ENCODE results near the gene PROSER3.

Gene PROSER3

GRCh38 chr19:35738021-35738886 is 19.7 kb upstream of the PROSER3 start:
- no peak for DNase-seq (ENCODE audit: low read depth, low spot score)

GRCh38 chr19:35738887-35739229 is 19.1 kb upstream of the PROSER3 start:
- no peak for DNase-seq (ENCODE audit: low read depth, low spot score)

- DNase-seq (ENCODE audit: low read depth, low spot score) = no peak
Observed at GRCh38 chr19:35739275-35740107, 18.5 kb upstream of the PROSER3 start.

GRCh38 chr19:35740108-35740422 is 17.9 kb upstream of the PROSER3 start:
- DNase-seq (ENCODE audit: low read depth, low spot score) = no peak

GRCh38 chr19:35740423-35741202 is 17.4 kb upstream of the PROSER3 start:
- DNase-seq (ENCODE audit: low read depth, low spot score) = no peak

GRCh38 chr19:35741203-35741515 is 16.8 kb upstream of the PROSER3 start:
- no peak for DNase-seq (ENCODE audit: low read depth, low spot score)

GRCh38 chr19:35742121-35742724 is 15.8 kb upstream of the PROSER3 start, which contains the start of gene IGFLR1:
Gene IGFLR1, minus strand, starts transcription at chr19:35742452. Its CDS starts 1,272 bp downstream, at chr19:35741180.
- DNase-seq (ENCODE audit: low read depth, low spot score) = no peak

- DNase-seq (ENCODE audit: low read depth, low spot score) = no peak
Observed at GRCh38 chr19:35743640-35744429, 14.1 kb upstream of the PROSER3 start.

- DNase-seq (ENCODE audit: low read depth, low spot score) = no peak
Observed at GRCh38 chr19:35744430-35745327, 13.3 kb upstream of the PROSER3 start.

- DNase-seq (ENCODE audit: low read depth, low spot score) = peak; percentile 98
Observed at GRCh38 chr19:35745328-35746086, 12.5 kb upstream of the PROSER3 start, which contains the start of the genes PSENEN and U2AF1L4. Gene PSENEN, plus strand, starts transcription at chr19:35745651. Its CDS starts 280 bp downstream, at chr19:35745931. Gene U2AF1L4, minus strand, starts transcription at chr19:35745418. Its CDS starts 27 bp downstream, at chr19:35745391.

- DNase-seq (ENCODE audit: low read depth, low spot score) = no peak
Observed at GRCh38 chr19:35746087-35746462, 11.9 kb upstream of the PROSER3 start.

GRCh38 chr19:35746531-35746930 is 11.4 kb upstream of the PROSER3 start:
- DNase-seq (ENCODE audit: low read depth, low spot score) = no peak

GRCh38 chr19:35748106-35749020 is 9.6 kb upstream of the PROSER3 start, which contains the start of gene LIN37:
Gene LIN37, plus strand, starts transcription at chr19:35748576. Its CDS starts 149 bp downstream, at chr19:35748725.
- DNase-seq (ENCODE audit: low read depth, low spot score) = peak; percentile 97

- no peak for DNase-seq (ENCODE audit: low read depth, low spot score)
Observed at GRCh38 chr19:35750167-35750566, 7.8 kb upstream of the PROSER3 start.

GRCh38 chr19:35751839-35752745 is 5.9 kb upstream of the PROSER3 start:
- DNase-seq (ENCODE audit: low read depth, low spot score) = no peak

GRCh38 chr19:35752746-35753350 is 5.1 kb upstream of the PROSER3 start:
- DNase-seq (ENCODE audit: low read depth, low spot score) = no peak

All from iPS DF 19.7 (cell line).